ENCODE measurements around the gene CELA2A. TPM values are rescaled to one million over a fixed set of nuclear protein-coding genes. Genes with fewer than 3 reads are reported as not detected.
"Not testable (repeated sequence)": the region's sequence is repeated elsewhere in the genome, so short reads cannot be mapped to it uniquely, and the experiment has no call there.

CELA2A gene
- total RNA-seq, 1 donor from 2014 or later, result not detected

DNA sequence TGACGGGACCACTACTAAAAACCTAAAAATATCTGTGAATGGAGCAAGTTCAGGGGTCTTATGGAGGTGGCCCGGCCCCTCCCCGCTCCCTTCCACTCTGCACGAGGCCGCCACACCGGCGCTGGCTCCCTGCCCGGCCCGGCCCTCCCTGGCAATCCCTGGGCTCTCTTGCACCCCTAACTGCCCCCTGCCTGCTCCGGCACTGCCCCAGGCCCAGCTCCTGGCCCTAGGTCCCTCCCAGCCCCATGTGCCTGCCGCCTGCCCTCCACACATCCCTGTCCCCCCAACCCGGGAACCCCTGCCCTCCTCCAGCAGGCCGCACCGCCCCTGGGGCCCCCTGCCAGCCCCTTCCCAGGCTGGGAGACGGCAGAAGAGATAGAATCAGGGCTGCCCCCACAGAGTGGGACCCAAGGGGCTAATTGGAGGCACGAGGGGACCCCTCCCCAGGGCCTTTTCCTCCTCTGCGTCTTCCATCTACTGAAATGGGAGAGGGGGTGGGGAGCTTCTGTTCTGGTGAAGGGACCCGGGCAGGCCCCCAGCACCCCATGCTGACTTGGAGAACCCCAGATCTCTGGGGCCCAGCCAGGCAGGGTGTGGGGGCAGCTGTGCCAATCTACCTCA, 27.6 kb upstream of the CELA2A start:
- no peak overlapping the region for H3K4me3 Mint-ChIP-seq
- H3K27me3 Mint-ChIP-seq (ENCODE audit: insufficient read depth), result no peaks in the 10 kb centered on the region
- no peak overlapping the region for H3K27ac Mint-ChIP-seq
- H3K4me1 Mint-ChIP-seq (ENCODE audit: low read depth), result peaks cover 15% of the 10 kb centered on the region
- H3K9me3 Mint-ChIP-seq, result no peaks in the 10 kb centered on the region
- intact Hi-C loops (cut with micrococcal nuclease), result no loop called here
- no peak for DNase-seq (ENCODE audit: low spot score)
- H3K36me3 Mint-ChIP-seq (ENCODE audit: low read depth), result peaks cover 18% of the 10 kb centered on the region

DNA sequence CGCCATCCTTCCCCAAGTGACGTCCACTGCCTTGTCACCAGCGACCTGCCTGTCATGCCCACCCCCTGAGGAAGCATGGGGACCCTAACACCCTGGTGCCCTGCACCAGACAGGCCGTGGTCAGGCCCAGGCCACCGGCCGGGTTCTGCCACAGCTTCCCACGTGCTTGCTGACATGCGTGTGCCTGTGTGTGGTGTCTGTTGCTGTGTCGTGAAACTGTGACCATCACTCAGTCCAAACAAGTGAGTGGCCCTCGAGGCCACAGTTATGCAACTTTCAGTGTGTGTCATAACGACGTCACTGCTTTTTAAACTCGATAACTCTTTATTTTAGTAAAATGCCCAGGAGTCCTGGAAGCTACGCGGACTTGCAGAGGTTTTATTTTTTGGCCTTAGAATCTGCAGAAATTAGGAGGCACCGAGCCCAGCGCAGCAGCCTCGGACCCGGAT, 26.8 kb upstream of the CELA2A start:
- intact Hi-C loops (cut with micrococcal nuclease), result loop anchor here (2.0 to 5.0 kb wide), 3 partner anchors 21 to 302 kb away; partner anchors contain the start of gene EFHD2
- DNase-seq (ENCODE audit: low spot score), result no peak
- Mint-ChIP-seq H3K4me3 (no peak overlapping the region), H3K4me1 (ENCODE audit: low read depth) (peaks cover 10% of the 10 kb centered on the region), H3K9me3 (no peaks in the 10 kb centered on the region), H3K27me3 (ENCODE audit: insufficient read depth) (no peaks in the 10 kb centered on the region), H3K36me3 (ENCODE audit: low read depth) (peaks cover 18% of the 10 kb centered on the region), H3K27ac (peak overlapping the region; percentile 18)

DNA sequence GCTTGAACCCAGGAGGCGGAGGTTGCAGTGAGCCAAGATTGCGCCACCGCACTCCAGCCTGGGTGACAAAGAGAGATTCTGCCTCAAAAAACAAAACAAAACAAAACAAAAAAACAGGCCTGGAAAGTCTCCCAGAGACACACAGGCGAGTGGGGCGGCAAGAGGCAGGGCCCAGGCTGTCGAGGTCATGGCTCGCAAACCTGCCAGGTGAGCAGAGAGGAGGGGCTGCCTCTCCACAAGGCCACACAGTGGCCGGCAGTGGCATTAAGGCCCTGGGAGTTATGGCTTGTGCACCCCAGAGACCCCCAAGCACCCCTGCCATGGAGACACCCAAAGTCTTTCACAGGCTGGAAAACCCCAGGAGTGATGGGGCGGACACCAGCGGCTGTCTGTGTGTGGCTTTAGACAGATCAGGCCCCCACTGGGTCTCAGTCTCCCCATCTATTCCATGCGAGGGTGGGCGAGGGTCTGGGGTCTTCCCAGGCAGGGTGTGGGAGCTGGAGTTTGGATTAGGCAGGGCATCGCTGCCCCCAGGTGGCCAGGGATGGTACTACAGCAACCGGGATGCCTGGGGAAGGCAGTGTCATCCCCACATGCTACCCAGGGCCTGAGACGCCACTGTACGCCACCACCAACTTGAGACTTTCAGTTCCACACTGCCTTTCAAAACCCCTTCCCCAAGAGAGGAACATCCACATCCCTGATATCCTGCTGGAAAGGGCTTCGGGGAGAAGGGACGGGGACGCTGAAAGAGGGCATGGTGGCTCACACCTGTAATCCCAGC, 25.6 kb upstream of the CELA2A start:
- H3K4me3 Mint-ChIP-seq, result no peak overlapping the region
- peak; percentile 47 for DNase-seq (ENCODE audit: low spot score)
- peaks cover 13% of the 10 kb centered on the region for H3K4me1 Mint-ChIP-seq (ENCODE audit: low read depth)
- intact Hi-C loops (cut with micrococcal nuclease), result loop anchor here (1.0 to 5.0 kb wide), 4 partner anchors 22 to 304 kb away; partner anchors contain the start of gene EFHD2
- H3K27ac Mint-ChIP-seq, result no peak overlapping the region
- peaks cover 17% of the 10 kb centered on the region for H3K36me3 Mint-ChIP-seq (ENCODE audit: low read depth)
- no peaks in the 10 kb centered on the region for H3K27me3 Mint-ChIP-seq (ENCODE audit: insufficient read depth)
- H3K9me3 Mint-ChIP-seq, result no peaks in the 10 kb centered on the region

GRCh38 chr1:15431571-15431948, 25.0 kb upstream of the CELA2A start:
- Mint-ChIP-seq H3K9me3 (no peaks in the 10 kb centered on the region), H3K36me3 (ENCODE audit: low read depth) (peaks cover 12% of the 10 kb centered on the region), H3K27ac (no peak overlapping the region), H3K27me3 (ENCODE audit: insufficient read depth) (no peaks in the 10 kb centered on the region), H3K4me1 (ENCODE audit: low read depth) (peaks cover 7% of the 10 kb centered on the region), H3K4me3 (no peak overlapping the region)
- intact Hi-C loops (cut with micrococcal nuclease), result loop anchor here (1.0 to 5.0 kb wide), 4 partner anchors 23 to 304 kb away; partner anchors contain the start of gene EFHD2
- DNase-seq (ENCODE audit: low spot score), result no peak

DNA sequence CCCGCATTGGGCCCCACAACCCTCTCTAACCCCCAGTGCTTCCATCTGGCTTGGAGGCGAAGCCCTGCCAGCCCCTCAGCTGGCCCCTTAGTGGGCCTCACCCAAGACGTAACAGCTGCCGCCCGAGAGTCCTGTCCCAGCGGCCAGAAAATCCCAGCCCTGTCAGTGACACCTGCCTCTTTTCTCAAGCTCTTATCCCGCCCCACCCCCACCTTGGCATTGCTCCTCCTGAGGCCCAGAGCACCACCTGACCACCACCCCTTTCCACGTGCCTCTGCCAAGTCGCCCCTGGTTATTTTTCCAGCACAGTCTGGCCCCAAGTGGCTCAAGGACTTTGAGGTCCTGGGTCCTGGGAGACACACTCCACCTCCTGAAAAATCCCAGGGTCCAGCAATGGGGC, 24.2 kb upstream of the CELA2A start:
- Mint-ChIP-seq H3K27me3 (ENCODE audit: insufficient read depth) (no peaks in the 10 kb centered on the region), H3K9me3 (no peaks in the 10 kb centered on the region), H3K27ac (no peak overlapping the region), H3K4me1 (ENCODE audit: low read depth) (peaks cover 4% of the 10 kb centered on the region), H3K36me3 (ENCODE audit: low read depth) (peaks cover 9% of the 10 kb centered on the region), H3K4me3 (no peak overlapping the region)
- intact Hi-C loops (cut with micrococcal nuclease), result loop anchor here (5.0 kb wide), 2 partner anchors 45 to 305 kb away; no protein-coding TSS in a partner anchor
- DNase-seq (ENCODE audit: low spot score), result no peak

GRCh38 chr1:15433471-15433870, 23.1 kb upstream of the CELA2A start:
- H3K36me3 Mint-ChIP-seq (ENCODE audit: low read depth), result peaks cover 2% of the 10 kb centered on the region
- no peaks in the 10 kb centered on the region for H3K27me3 Mint-ChIP-seq (ENCODE audit: insufficient read depth)
- no peaks in the 10 kb centered on the region for H3K9me3 Mint-ChIP-seq
- intact Hi-C loops (cut with micrococcal nuclease), result loop anchor here (5.0 kb wide), 2 partner anchors 46 to 306 kb away; no protein-coding TSS in a partner anchor
- H3K4me1 Mint-ChIP-seq (ENCODE audit: low read depth), result peaks cover 4% of the 10 kb centered on the region
- no peak overlapping the region for H3K4me3 Mint-ChIP-seq
- DNase-seq (ENCODE audit: low spot score), result no peak
- no peak overlapping the region for H3K27ac Mint-ChIP-seq

DNA sequence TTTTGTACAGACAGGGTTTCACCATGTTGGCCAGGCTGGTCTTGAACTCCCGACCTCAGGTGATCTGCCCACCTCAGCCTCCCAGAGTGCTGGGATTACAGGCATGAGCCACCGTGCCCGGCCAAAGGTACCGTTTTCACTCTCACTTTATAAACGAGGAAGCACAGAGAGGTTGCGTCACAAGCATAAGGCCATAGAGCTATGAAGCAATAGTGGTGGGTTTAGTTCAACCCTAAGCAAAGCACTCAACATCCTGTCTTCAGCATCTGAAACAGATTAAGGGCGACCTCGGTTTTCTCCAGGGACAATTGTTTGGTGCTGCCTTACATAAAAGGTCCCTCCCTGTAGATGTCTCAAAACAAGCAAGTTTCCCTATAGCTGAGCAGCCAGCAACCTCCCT, 21.8 kb upstream of the CELA2A start:
- H3K36me3 Mint-ChIP-seq (ENCODE audit: low read depth); DNase-seq (ENCODE audit: low spot score); H3K9me3 Mint-ChIP-seq; H3K4me1 Mint-ChIP-seq (ENCODE audit: low read depth); H3K27ac Mint-ChIP-seq; H3K4me3 Mint-ChIP-seq; H3K27me3 Mint-ChIP-seq (ENCODE audit: insufficient read depth): not testable (repeated sequence)
- intact Hi-C loops (cut with micrococcal nuclease), result loop anchor here (5.0 kb wide), 2 partner anchors 47 to 307 kb away; no protein-coding TSS in a partner anchor

DNA sequence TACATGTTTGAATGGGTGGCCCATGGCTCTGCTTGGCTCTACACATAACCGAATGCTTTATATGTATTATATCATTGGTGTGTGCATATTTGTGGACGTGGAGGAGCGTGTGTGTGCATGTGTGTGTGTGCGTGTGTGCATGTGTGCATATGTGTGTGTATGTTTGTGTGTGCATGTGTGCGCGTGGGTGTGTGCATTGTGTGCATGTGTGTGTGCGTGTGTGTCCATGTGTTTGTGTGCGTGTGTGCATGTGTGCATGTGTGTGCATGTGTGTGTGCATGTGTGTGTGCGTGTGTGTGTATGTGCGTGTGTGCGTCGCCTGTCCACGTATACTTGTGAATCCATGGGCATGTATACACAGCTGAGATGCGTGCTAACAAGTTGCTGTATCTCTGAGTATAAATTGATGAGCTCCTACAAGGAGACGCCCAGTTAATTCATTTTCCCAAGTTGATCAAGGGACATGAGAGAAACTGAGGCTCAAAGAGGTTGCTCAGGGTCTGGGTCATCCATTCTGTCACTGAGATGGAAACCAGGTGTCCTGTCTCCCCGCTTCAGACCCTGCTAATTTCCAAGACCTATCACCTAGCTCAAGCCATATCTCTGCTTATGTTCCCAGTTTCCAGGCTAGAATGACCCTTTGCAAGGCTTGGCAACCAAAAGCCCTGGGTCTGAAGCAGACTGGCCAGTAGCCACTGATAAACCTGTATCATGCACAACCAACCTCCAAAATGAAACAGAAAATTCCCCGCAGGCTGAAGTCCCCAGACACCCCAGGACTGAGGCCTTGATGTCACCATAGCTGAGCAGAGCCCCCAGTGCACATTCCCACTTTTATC, 21.1 kb upstream of the CELA2A start:
- Mint-ChIP-seq H3K27ac (no peak overlapping the region), H3K27me3 (ENCODE audit: insufficient read depth) (no peaks in the 10 kb centered on the region), H3K9me3 (no peaks in the 10 kb centered on the region), H3K36me3 (ENCODE audit: low read depth) (no peaks in the 10 kb centered on the region), H3K4me1 (ENCODE audit: low read depth) (peaks cover 4% of the 10 kb centered on the region), H3K4me3 (no peak overlapping the region)
- intact Hi-C loops (cut with micrococcal nuclease), result no loop called here
- DNase-seq (ENCODE audit: low spot score), result no peak

- no peaks in the 10 kb centered on the region for H3K9me3 Mint-ChIP-seq
- H3K4me1 Mint-ChIP-seq (ENCODE audit: low read depth), result peaks cover 4% of the 10 kb centered on the region
- H3K27ac Mint-ChIP-seq, result no peak overlapping the region
- DNase-seq (ENCODE audit: low spot score), result no peak
- H3K4me3 Mint-ChIP-seq, result no peak overlapping the region
- H3K36me3 Mint-ChIP-seq (ENCODE audit: low read depth), result no peaks in the 10 kb centered on the region
- intact Hi-C loops (cut with micrococcal nuclease), result no loop called here
- H3K27me3 Mint-ChIP-seq (ENCODE audit: insufficient read depth), result no peaks in the 10 kb centered on the region
Observed at GRCh38 chr1:15436881-15437442, 19.6 kb upstream of the CELA2A start.

GRCh38 chr1:15439325-15439724, 17.2 kb upstream of the CELA2A start:
- peaks cover 4% of the 10 kb centered on the region for H3K4me1 Mint-ChIP-seq (ENCODE audit: low read depth)

DNA sequence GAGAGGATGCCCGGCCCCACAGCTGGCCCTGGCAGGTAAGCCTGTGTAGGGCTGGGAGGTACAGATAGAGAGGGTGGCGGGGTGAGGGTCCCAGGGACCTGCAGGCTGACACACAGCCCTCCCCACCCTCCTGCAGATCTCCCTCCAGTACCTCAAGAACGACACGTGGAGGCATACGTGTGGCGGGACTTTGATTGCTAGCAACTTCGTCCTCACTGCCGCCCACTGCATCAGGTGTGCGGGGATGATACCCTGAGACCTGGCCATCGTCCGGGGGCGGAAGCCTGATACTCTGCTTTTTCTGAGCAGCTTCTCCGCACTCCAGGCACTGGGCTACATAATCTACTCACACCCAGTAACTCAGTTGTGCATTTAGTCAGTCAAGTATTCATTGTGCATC, 16.2 kb upstream of the CELA2A start:
- no peaks in the 10 kb centered on the region for H3K36me3 Mint-ChIP-seq (ENCODE audit: low read depth)
- no peaks in the 10 kb centered on the region for H3K9me3 Mint-ChIP-seq
- no peak for DNase-seq (ENCODE audit: low spot score)
- intact Hi-C loops (cut with micrococcal nuclease), result no loop called here
- no peaks in the 10 kb centered on the region for H3K4me1 Mint-ChIP-seq (ENCODE audit: low read depth)
- no peak overlapping the region for H3K27ac Mint-ChIP-seq
- no peak overlapping the region for H3K4me3 Mint-ChIP-seq
- H3K27me3 Mint-ChIP-seq (ENCODE audit: insufficient read depth), result peaks cover 3% of the 10 kb centered on the region

More at GRCh38 chr1:15439325-15439724, 17.2 kb upstream of the CELA2A start:
- no peak overlapping the region for H3K27ac Mint-ChIP-seq
- no peaks in the 10 kb centered on the region for H3K9me3 Mint-ChIP-seq
- DNase-seq (ENCODE audit: low spot score), result no peak
- no peak overlapping the region for H3K4me3 Mint-ChIP-seq
- no peaks in the 10 kb centered on the region for H3K27me3 Mint-ChIP-seq (ENCODE audit: insufficient read depth)
- no peaks in the 10 kb centered on the region for H3K36me3 Mint-ChIP-seq (ENCODE audit: low read depth)
- intact Hi-C loops (cut with micrococcal nuclease), result no loop called here

DNA sequence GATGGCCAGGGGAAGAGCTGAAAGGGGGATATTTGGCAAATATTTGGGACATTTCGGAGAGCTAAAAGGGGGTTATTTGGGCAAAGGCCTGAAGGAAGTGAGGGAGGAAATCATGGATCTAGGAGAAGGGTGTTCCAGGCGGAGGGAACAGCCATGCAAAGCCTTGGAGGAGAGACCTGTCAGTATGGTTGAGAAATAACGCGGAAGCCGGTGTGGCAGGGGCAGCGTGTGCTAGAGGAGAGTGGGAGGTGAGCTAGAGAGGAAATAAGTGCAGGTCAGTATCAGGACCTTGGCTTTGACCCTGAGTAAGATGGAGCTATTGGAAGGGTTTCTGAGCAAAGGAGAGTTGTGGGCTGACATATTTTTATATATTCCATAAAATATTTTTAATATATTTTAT, 15.3 kb upstream of the CELA2A start:
- no peak overlapping the region for H3K27ac Mint-ChIP-seq
- H3K9me3 Mint-ChIP-seq, result no peaks in the 10 kb centered on the region
- no peaks in the 10 kb centered on the region for H3K36me3 Mint-ChIP-seq (ENCODE audit: low read depth)
- peaks cover 3% of the 10 kb centered on the region for H3K27me3 Mint-ChIP-seq (ENCODE audit: insufficient read depth)
- DNase-seq (ENCODE audit: low spot score), result no peak
- H3K4me1 Mint-ChIP-seq (ENCODE audit: low read depth), result peaks cover 6% of the 10 kb centered on the region
- H3K4me3 Mint-ChIP-seq, result no peak overlapping the region
- intact Hi-C loops (cut with micrococcal nuclease), result no loop called here
